ENCODE results near the gene P2RY6. TPM values are rescaled to one million over a fixed set of nuclear protein-coding genes. Genes with fewer than 3 reads are reported as not detected.
A peak's percentile ranks its signal among the peaks of the same experiment; 100 is the strongest.

The P2RY6 gene
- total and polyA plus RNA-seq, 2 of the 8 experiments (the other 6 are each of a cell fraction or from before 2014, with no cell fraction given): 0.15 TPM; not detected in 1

DNA sequence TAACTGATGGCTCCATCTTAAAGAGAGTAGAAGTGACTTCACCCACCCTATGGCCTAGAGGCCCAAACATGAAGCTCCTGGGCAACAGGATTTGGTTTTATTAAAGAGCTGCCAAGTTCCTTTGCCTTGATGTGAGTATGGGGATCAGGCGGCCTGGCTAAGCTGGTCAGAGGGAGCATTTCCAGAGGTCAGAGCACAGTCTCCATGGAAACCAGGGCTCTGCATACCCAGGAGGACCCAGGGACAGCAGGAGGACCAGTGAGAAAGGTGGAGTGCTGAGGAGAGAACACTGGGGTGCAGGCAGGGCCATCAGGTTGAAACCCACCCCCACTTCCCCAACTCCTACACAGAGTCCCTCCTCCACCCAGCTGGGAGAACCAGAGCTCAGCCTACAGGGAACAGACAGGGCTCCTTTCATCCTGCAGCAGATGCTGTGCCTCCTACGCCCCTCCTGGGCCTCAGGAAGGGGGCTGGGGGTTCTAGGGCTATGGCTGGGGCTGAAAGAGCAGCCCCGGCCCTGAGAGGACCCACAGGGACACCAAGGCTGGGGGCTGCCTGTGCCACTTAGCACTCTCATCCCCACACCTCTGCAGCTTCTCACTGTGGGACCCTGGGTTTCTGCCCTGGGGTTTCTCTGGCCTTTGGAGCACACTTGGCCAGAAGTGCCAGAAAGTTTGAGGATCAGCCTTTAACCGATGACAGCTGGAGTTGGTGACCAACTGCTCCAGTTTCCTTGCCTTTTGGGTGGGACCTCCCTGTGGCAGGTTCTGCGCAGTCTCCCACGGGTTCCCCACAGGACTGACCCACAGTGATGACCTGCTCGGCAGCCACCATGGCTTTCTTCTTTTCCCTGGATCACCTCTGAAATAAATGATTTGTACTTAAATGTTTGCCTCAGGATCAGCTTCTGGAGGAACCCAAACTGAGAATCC, 13.8 kb upstream of the P2RY6 start:
- Histone ChIP-seq H3K27ac (ENCODE audit: low read depth, low read length) (no peak overlapping the region), H3K9ac (replicated peaks in 1 of 4; ENCODE audit: extremely low read depth in 1 of 4, low read depth in 3 of 4, low read length in 3 of 4) (no peak overlapping the region; a peak in 1 of 7 replicates), H3K18ac (ENCODE audit: extremely low read depth, low read length) (no peak overlapping the region), H4K20me1 (replicated peaks in 1 of 2; ENCODE audit: control insufficient read depth in 1 of 2, insufficient read depth in 2 of 2, low read length in 2 of 2) (no peaks in the 10 kb centered on the region), H4K8ac (ENCODE audit: extremely low read depth, insufficient read depth, low read length) (0 out of 2 replicates have a peak overlapping the region, but pooled peaks have one; percentile 23), H3K14ac (ENCODE audit: insufficient read length) (no peak overlapping the region), H3K4me2 (ENCODE audit: insufficient read depth in 1 of 2, low read depth in 2 of 2, low read length in 2 of 2) (no peak overlapping the region), H3K27me3 (replicated peaks in 1 of 4; ENCODE audit: control insufficient read depth in 3 of 4, extremely low read depth in 1 of 4, insufficient read depth in 3 of 4, low read length in 3 of 4) (peaks cover 0 to 2% (median under 1%) of the 10 kb centered on the region in 4 experiments; a peak in 2 of 7 replicates), H3K23me2 (ENCODE audit: low read depth, low read length) (no peaks in the 10 kb centered on the region), H3K36me3 (ENCODE audit: control insufficient read depth in 2 of 4, insufficient read depth in 4 of 4, low read length in 3 of 4) (no peaks in the 10 kb centered on the region), H3K56ac (replicated peaks; ENCODE audit: insufficient read length, low read depth, low read length) (no peak overlapping the region), H4K91ac (replicated peaks; ENCODE audit: insufficient read length, low read length) (no peak overlapping the region), H2AFZ (ENCODE audit: low read length) (no peak overlapping the region), H3K4me1 (replicated peaks in 1 of 4; ENCODE audit: control insufficient read depth in 3 of 4, insufficient read depth in 4 of 4, low read length in 3 of 4) (peaks cover 0 to 3% (median 1%) of the 10 kb centered on the region in 4 experiments; a peak in 1 of 7 replicates), H2BK5ac (ENCODE audit: low read depth, low read length) (no peak overlapping the region), H3K23ac (ENCODE audit: insufficient read length) (no peak overlapping the region), H2BK120ac (replicated peaks; ENCODE audit: low read depth, low read length) (no peak overlapping the region), H3K79me1 (ENCODE audit: low read depth, low read length) (no peaks in the 10 kb centered on the region), H4K5ac (ENCODE audit: insufficient read length, low read depth, low read length) (no peak overlapping the region), H3K4me3 (ENCODE audit: extremely low read depth in 1 of 4, insufficient read depth in 2 of 4, low read depth in 3 of 4, low read length in 4 of 4) (no peak overlapping the region), H3K79me2 (ENCODE audit: control insufficient read depth in 1 of 2, insufficient read depth in 2 of 2, low read length in 2 of 2) (no peaks in the 10 kb centered on the region), H3K4ac (replicated peaks; ENCODE audit: insufficient read length, low read depth, low read length) (no peak overlapping the region), H2AK5ac (ENCODE audit: low read depth, low read length) (no peak overlapping the region), H2BK20ac (ENCODE audit: low read length) (no peak overlapping the region; the same call in 1 of the 2 replicates), H2BK12ac (ENCODE audit: low read depth, low read length) (no peak overlapping the region), H2BK15ac (ENCODE audit: low read length) (no peak overlapping the region), H3K9me3 (ENCODE audit: insufficient read depth in 2 of 2, low read depth in 1 of 2, low read length in 1 of 2) (no peaks in the 10 kb centered on the region)
- ChIA-PET CTCF (ENCODE audit: partially characterized antibody) (interaction anchor here (0.6 to 9.1 kb wide), 16 partner anchors 9 to 92 kb away, joined by 3 to 81 read pairs (median 5); partner anchors contain the start of gene P2RY6), POLR2A (ENCODE audit: partially characterized antibody) (interaction anchor here (0.6 to 1.3 kb wide), 3 partner anchors 12 to 488 kb away, joined by 3 read pairs; no protein-coding TSS in a partner anchor)
- FAIRE-seq (no peak), DNase-seq (ENCODE audit: low read depth in 1 of 2, low spot score in 2 of 2) (no peak)
- WGBS, 2 experiments (ENCODE audit: extremely low coverage in 1 of 2, insufficient coverage in 1 of 2, insufficient read length in 1 of 2, insufficient replicate concordance in 2 of 2, low coverage in 1 of 2, low lambda C conversion rate in 2 of 2, missing lambda C conversion rate in 1 of 2): 82% methylated on average over 7 of the region's 7 CpGs; no CpG with 5 or more reads in 1 of the 2 experiments
- TF ChIP-seq TAF7 (optimal IDR thresholded peaks at IDR 0.05; ENCODE audit: borderline replicate concordance, low read depth, low read length) (no peak), CTBP2 (IDR thresholded peaks at IDR 0.05; ENCODE audit: borderline replicate concordance, insufficient read depth, insufficient read length, low read length) (no peak), EZH2 (IDR thresholded peaks at IDR 0.05; ENCODE audit: low read depth, low read length, severe bottlenecking) (no peak), KDM1A (IDR thresholded peaks at IDR 0.05; ENCODE audit: borderline replicate concordance, low read length) (no peak), EGR1 (IDR thresholded peaks at IDR 0.05; ENCODE audit: borderline replicate concordance, low read depth, low read length) (no peak), RNF2 (IDR thresholded peaks at IDR 0.05; ENCODE audit: borderline replicate concordance, low read depth, low read length, missing control alignments, poor library complexity, severe bottlenecking) (no peak), CBX5 (IDR thresholded peaks at IDR 0.05; ENCODE audit: low read depth, low read length) (no peak), BCL11A (IDR thresholded peaks at IDR 0.05; ENCODE audit: low read depth in 2 of 2, low read length in 2 of 2) (no peak), RXRA (IDR thresholded peaks at IDR 0.05; ENCODE audit: insufficient read depth, low read depth, low read length) (no peak), SIX5 (IDR thresholded peaks at IDR 0.05; ENCODE audit: low read depth, low read length) (no peak)

Data from H1 (cell line).